HG02884 (cell line): ENCODE results near the gene ZSWIM5.
A peak's percentile ranks its signal among the peaks of the same experiment; 100 is the strongest.
"Not testable (repeated sequence)": the region's sequence is repeated elsewhere in the genome, so short reads cannot be mapped to it uniquely, and the experiment has no call there.

Source experiments
- ATAC-seq: cut with Tn5 transposase; IDR thresholded peaks from one replicate; pipeline ENCODE4 v1.9.1; 2021; ENCODE audit warnings: mild to moderate bottlenecking, moderate library complexity; ENCODE audit not compliant: unreplicated experiment

Gene ZSWIM5

GRCh38 chr1:45008516-45008915 is 197.9 kb downstream of the ZSWIM5 start:
- ATAC-seq, result no peak

GRCh38 chr1:45008076-45008475 is 198.3 kb downstream of the ZSWIM5 start:
- no peak for ATAC-seq

- ATAC-seq, result no peak
These were observed 199.1 kb downstream of the ZSWIM5 start for GRCh38 chr1:45007311-45007710.

- no peak for ATAC-seq
These were observed 200.6 kb downstream of the ZSWIM5 start for GRCh38 chr1:45005761-45006160.

GRCh38 chr1:45004281-45004920 is 202.0 kb downstream of the ZSWIM5 start:
- no peak for ATAC-seq

GRCh38 chr1:45003741-45004140 is 202.7 kb downstream of the ZSWIM5 start:
- ATAC-seq, result no peak

GRCh38 chr1:45002650-45003645 is 203.5 kb downstream of the ZSWIM5 start:
- no peak for ATAC-seq

GRCh38 chr1:45001576-45001975 is 204.8 kb downstream of the ZSWIM5 start:
- ATAC-seq, result not testable (repeated sequence)

GRCh38 chr1:45001011-45001481 is 205.4 kb downstream of the ZSWIM5 start:
- no peak for ATAC-seq

- no peak for ATAC-seq
These were observed 207.2 kb downstream of the ZSWIM5 start for GRCh38 chr1:44999232-44999631.

- ATAC-seq, result no peak
These were observed 210.8 kb downstream of the ZSWIM5 start for GRCh38 chr1:44995467-44996238.

GRCh38 chr1:44994309-44994898 is 212.0 kb downstream of the ZSWIM5 start:
- ATAC-seq, result no peak

- no peak for ATAC-seq
These were observed 217.8 kb downstream of the ZSWIM5 start for GRCh38 chr1:44988531-44989156.

GRCh38 chr1:44985747-44986359 is 220.6 kb downstream of the ZSWIM5 start:
- ATAC-seq, result peak; percentile 4

GRCh38 chr1:44977372-44977771 is 229.0 kb downstream of the ZSWIM5 start:
- not testable (repeated sequence) for ATAC-seq

- ATAC-seq, result no peak
These were observed 230.2 kb downstream of the ZSWIM5 start for GRCh38 chr1:44976252-44976651.

- no peak for ATAC-seq
These were observed 232.8 kb downstream of the ZSWIM5 start for GRCh38 chr1:44973645-44974044.

GRCh38 chr1:44970317-44970716 is 236.1 kb downstream of the ZSWIM5 start:
- ATAC-seq, result no peak
